EH (cell line): Measurements from ENCODE around the gene GFRA4.

Source experiments
- DNase-seq: peaks from one replicate; pipeline ENCODE4 v3.0.0-alpha.2; 2015; ENCODE audit warnings: low read depth

The GFRA4 gene

GRCh38 chr20:3652676-3653596 lies 10.3 kb downstream of the GFRA4 start:
- DNase-seq, result no peak

GRCh38 chr20:3652221-3652620 lies 11.0 kb downstream of the GFRA4 start:
- DNase-seq, result no peak

DNA sequence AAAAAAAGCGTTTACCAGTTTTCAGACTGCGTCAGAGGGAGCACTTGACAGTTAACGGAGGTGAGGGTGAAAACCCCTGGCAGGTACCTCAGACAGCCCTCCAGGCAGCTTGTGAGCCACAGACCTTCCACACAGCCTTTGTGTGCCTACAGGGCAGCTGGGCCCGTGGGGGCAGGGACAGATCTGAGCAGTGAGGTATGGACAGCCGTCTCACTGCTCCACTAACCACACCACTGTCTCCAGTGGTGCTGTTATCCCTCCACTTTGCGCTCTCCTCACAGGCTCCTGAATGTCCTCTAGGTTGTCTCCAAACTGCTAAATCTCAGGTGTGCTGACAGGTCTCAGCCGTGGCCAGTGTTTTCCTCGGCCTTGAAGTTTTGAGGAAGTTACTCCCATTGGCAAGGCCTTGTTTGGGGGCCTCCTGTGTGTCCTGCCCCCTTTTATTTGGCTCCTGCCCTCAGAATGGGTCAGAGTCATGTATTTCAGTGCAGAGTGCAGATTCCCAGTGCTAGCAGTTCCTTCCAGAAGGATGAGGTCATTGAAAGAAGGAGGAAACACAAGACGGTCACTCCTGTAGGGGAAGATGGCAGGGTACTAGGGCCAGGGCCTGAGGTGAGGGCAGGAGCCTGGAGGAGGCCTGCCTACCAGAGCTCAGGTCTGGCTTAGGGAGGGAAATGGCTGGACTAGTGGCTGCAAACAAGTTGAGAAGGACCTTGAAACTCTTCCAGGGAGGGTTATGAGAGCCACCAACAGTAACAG lies 11.8 kb downstream of the GFRA4 start:
- no peak for DNase-seq

- no peak for DNase-seq
Measured at GRCh38 chr20:3648951-3649350, 14.2 kb downstream of the GFRA4 start.

DNA sequence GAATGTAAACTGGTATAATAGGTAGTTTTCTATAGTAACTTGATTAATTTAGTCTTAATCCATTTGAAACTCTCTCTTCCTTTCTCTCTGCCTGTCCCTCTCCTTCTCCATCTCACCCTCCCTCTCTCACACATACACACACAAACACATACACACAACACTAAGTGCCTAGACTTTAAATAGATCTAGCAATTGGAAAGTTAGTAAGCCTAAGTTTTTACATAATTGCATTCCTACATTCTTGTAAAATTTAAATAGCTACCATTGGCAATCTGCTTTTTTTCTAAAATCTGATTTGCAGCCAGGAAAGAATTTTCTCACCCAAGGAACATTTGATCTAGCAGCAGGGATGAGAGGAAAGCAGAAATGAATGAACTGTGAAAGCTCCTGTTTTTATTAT lies 15.7 kb downstream of the GFRA4 start:
- DNase-seq, result peak; percentile 22

- DNase-seq, result no peak
Measured at GRCh38 chr20:3646651-3647050, 16.5 kb downstream of the GFRA4 start.

DNA sequence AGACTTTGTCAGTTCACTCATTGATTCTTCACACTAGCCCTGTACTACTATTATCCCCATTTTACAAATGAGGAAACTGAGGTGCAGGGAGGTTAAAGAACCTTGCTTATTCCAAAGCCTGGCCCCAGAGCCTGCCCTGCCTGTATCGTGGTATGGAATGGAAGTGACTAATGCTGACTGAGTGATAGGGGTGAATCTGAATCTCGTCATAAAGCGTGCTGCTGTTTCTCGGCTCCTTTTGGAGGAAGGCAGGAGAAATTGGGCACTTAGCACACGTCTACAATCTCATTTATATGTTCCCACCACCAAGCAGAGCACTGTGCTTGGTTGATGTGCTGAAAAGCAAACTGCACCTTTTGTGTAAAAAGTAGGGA lies 17.1 kb downstream of the GFRA4 start:
- no peak for DNase-seq

- no peak for DNase-seq
Measured at GRCh38 chr20:3645309-3646066, 17.7 kb downstream of the GFRA4 start.

DNA sequence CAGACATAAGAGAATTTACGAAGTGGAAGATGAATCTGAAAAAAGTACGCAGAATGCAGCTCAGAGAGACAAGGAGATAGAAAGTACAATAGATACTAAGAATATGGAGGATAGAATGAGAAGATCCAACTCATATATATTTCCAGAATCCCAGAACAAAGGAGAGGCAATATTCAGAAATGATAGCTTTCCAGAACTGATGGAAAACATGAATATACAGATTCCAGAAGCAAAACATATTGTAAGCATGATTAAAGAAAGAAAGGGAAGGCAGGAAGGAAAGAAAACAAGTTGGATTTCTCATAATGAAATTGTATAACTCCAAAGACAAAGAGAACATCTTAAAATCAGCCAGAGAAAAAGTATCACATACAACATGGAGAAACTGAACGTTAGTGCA lies 22.9 kb downstream of the GFRA4 start:
- DNase-seq, result no peak

DNA sequence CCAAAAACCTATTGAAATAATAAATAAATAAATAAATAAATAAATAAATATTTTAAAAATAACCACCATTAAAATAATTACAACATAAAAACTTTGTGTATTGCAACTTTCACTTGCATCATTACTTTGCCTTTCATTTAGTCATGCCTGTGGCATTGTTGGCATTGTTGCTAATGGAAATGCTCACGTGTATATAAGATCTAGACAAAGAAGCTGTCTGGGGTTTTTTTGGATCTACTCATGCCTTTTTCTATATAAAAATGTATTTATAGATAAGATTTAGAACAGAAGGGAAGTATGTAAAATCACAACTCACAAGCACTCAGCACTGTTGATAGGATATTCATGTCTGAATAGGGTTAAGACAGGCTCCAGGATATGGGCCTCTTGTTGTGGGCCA lies 27.9 kb downstream of the GFRA4 start:
- DNase-seq, result peak; percentile 20

DNA sequence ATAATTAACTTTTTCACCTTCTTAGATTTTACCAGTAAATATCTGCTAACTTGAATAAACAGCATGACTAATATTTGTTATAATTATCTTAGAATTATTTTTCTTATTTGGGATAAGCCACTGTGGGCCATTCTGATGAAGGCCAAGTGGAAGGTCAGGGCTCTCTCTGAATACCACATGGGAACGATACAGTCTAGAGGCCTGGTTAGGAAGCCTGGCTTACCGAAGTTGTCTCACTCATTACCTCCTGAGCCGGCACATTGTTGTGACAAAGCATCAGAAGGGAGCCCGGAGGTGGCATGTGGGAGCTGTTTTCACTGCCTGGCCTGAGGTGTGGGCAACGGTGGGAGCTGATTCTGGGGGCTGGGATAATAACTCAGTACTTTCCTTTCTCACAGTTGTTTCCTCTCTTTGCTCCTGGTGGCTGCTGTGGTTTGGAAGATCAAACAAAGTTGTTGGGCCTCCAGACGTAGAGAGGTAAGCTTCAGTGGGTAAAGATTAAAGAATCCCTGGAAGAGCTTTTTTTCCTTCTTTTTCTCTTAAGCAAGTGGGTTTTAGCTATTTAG lies 29.2 kb downstream of the GFRA4 start:
- DNase-seq, result no peak

DNA sequence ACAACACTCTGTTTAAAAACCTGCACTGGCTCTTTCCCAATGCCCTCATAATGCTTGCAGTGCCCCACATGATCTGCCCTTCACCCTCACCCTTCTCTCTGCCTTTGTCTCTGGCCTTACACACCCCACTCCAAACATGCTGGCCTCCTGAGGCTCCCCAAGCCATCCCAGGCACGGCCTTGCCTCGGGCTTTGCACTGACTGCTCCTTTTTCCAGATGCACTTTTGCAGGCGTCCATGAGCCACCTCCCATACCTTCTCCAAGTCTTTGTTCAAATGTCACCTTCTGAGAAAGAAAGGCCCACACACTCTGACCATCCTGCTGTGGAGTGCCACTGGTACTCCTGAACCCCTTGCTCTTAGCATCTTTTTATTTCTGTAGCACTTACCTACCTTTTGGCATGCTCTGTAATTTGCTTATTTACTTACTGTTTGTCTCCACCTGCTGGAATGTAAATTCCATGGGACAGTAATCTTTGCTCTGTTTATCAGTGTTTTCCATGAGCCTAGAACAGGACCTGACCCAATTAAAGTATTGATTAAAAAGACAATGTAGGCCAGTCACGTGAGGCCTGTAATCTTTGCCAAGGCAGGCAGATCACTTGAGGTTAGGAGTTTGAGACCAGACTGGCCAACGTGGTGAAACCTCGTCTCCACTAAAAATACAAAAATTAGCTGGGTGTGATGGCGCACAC lies 30.7 kb downstream of the GFRA4 start:
- no peak for DNase-seq

- no peak for DNase-seq
Measured at GRCh38 chr20:3631534-3631933, 31.7 kb downstream of the GFRA4 start.

DNA sequence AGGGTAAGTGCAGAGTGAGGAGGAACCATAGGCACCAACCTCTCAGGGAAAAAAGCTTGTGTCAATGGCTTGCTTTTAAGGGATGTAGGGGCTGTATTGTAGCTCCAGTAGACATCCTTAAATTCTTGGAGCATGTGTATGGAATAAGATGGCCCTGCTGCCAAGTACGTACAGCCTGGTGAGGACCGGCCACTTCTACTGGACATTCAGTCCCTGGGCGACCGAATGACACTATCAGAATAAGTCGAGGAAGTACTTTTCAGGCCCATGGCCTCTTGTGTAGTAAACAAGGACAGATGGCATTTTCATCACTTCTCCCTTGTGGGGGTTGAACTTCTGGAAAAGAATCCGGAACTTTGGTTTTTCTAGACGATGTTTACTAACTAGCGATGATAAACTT lies 32.8 kb downstream of the GFRA4 start:
- no peak for DNase-seq

DNA sequence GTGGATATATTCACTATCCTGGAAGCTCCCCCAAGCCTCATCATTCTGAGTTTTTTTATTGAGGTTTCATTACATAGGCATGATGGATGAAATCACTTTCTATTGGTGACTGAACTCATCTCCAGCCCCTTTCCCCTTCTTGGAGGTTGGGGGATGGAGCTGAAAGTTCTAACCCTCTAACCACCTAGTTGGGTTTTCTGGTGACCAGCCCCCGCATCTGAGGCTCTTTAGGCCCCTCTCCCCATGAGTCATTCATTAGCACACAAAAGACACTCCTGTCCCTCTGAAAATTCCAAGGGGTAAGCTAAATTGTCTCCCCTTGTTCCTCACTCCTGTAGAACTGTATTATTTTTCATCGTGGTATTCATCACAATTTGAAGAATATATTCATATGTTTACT lies 33.3 kb downstream of the GFRA4 start:
- no peak for DNase-seq

GRCh38 chr20:3628502-3629314 lies 34.5 kb downstream of the GFRA4 start:
- no peak for DNase-seq

DNA sequence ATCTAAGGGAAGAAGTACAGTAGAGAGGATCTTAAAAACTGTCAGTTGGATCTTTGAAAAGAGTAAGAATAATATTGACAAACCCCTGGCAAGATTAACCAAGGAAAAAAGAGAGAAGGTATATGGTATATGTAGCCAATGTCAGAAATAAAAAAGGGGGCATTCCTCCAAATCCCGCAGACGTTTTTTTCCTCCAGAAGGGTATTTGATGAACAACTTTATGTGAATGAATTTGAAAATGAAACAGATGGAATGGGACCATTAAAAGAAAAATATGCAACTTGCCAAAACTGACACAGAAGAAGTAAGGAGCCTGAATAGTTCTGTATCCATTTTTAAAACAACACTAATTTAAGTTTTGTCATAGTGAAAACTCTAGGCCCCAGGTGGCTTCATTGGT lies 35.7 kb downstream of the GFRA4 start:
- no peak for DNase-seq

DNA sequence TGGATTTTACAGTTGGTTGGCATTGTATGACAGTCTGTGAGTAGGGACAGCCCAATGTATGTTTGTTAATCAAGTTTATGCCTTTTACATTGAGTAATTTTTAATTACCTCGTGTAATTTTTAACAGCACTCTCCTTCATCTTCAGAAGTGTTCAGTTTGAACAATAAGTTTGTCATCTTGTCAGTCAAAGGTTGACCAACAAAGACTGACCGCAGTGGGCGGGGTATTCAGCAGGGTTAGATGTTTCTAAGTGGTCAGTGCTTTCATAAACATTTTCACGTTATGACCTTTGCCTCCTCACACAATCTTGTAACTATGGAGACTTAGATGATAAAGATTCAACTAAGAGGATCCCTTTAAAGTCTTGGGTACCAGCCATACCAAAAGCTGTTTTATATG lies 40.8 kb downstream of the GFRA4 start:
- DNase-seq, result no peak

GRCh38 chr20:3621111-3621510 lies 42.1 kb downstream of the GFRA4 start:
- DNase-seq, result no peak

DNA sequence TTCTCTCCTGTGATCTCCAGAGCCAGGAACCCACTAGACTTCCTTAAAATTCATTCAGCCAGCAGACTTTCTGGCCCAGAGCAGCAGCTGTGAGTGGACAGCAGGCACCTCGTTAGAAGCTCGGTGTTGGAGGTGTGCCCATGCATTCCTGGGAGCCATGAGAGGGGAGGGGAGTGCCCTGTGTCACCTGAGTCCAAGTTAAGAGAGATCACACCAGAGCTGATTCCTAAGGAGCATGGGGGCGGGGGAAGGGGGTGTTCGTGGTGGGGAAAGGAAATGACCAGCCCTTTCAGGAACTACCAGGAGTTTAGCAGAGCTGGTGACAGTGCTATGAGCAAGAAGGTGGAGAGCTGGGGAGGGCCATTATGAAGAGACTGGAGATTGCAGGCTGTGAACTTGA lies 46.9 kb downstream of the GFRA4 start:
- DNase-seq, result peak; percentile 64
